PC-9 (cell line): ENCODE measurements around the gene BRF1.

ENCODE experiments used
- CTCF ChIP-seq: fragments of 200-600 bp; sonication (generic); conservative IDR thresholded peaks from 2 replicates; pipeline ENCODE4 v1.6.1; 2017; ENCODE audit warnings: mixed run types, antibody characterized with exemption, mild to moderate bottlenecking, moderate library complexity
- EZH2 ChIP-seq: fragments of 200-600 bp; sonication (generic); IDR thresholded peaks from 2 replicates; pipeline ENCODE4 v1.8.0; 2017; ENCODE audit warnings: antibody characterized with exemption, low read depth

DNA sequence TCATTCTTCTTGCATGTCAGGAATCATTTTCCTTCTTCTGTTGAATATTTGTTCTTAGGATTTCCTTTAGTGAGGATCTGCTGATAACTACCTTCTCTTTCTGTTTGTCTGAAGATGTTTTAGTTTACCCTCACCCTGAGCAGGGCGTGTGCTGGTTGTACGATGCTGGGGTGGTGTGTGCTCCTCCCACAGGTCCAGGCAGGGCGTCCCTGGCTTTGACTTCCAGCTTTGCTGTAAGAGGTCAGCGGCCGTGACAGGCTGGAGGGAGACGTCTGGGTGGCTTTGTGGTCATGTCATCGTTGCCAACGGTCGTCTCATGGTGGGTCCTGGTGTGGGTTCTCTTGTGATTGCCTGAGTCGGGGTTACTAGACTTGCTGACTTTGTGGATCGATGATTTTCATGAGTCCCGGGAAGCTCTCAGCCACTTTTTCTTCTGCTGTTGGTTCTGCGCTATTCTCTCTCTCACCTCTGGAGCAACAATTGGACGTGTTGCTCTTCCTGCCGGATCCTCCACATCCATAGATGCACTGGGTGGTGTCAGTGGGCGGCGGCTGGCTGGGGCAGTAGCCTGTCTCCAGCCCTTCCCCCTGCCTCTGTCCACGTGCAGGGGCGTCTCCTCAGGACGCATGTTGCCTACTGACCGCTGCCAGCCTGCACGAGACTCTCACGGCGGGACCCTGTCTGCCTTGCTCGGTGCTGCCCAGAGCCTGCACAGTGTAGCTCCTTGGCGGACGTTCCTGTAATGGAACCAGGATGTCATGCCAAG is 22.2 kb upstream of the BRF1 start:
- TF ChIP-seq CTCF (no peak), EZH2 (no peak)
